Astrocyte (in vitro differentiated cells and primary cell): Measurements from ENCODE around the gene PHF13. TPM values are rescaled to one million over a fixed set of nuclear protein-coding genes. Genes with fewer than 3 reads are reported as not detected.
"Not testable (repeated sequence)": the region's sequence is repeated elsewhere in the genome, so short reads cannot be mapped to it uniquely, and the experiment has no call there.

Source experiments
- DNase-seq: peaks from one replicate; pipeline ENCODE4 v3.0.0-alpha.2; 2010; ENCODE audit warnings: low read depth
- FAIRE-seq: peaks from 2 replicates; lab custom pipeline; 2011; peaks lifted over from hg19 to GRCh38; lab: Jason Lieb, UNC
- H2AFZ ChIP-seq: 2 replicates; pipeline ENCODE4 v1.6.0; 2012; ENCODE audit warnings: low read depth, low read length, inconsistent platforms
- H3K27ac ChIP-seq: 2 replicates; pipeline ENCODE4 v1.5.1; 2011; ENCODE audit warnings: low read depth, low read length, inconsistent platforms
- H3K27me3 ChIP-seq: 2 replicates; pipeline ENCODE4 v1.6.0; 2011; ENCODE audit warnings: low read length, inconsistent platforms; ENCODE audit not compliant: insufficient read depth
- H3K36me3 ChIP-seq: 2 replicates; pipeline ENCODE4 v1.5.1; 2011; ENCODE audit warnings: low read length, inconsistent platforms; ENCODE audit not compliant: insufficient read depth
- H3K4me1 ChIP-seq: 2 replicates; pipeline ENCODE4 v1.5.1; 2011; ENCODE audit warnings: low read length, inconsistent platforms; ENCODE audit not compliant: insufficient read depth
- H3K4me2 ChIP-seq: 2 replicates; pipeline ENCODE4 v1.6.0; 2012; ENCODE audit warnings: low read length, inconsistent platforms
- H3K4me3 ChIP-seq: 2 replicates; pipeline ENCODE4 v1.5.1; 2011; ENCODE audit warnings: low read depth, mild to moderate bottlenecking, low read length, inconsistent platforms; ENCODE audit not compliant: insufficient read depth
- H3K79me2 ChIP-seq: 2 replicates; pipeline ENCODE4 v1.6.0; 2012; ENCODE audit warnings: mild to moderate bottlenecking, low read length, inconsistent platforms; ENCODE audit not compliant: insufficient read depth
- H3K9ac ChIP-seq: 2 replicates; pipeline ENCODE4 v1.6.0; 2012; ENCODE audit warnings: mild to moderate bottlenecking, low read length, inconsistent platforms
- H3K9me3 ChIP-seq: 2 replicates; pipeline ENCODE4 v1.5.1; 2012; ENCODE audit warnings: low read depth, mild to moderate bottlenecking, low read length, inconsistent platforms; ENCODE audit not compliant: insufficient read depth
- H4K20me1 ChIP-seq: 2 replicates; pipeline ENCODE4 v1.6.0; 2012; ENCODE audit warnings: low read length, inconsistent platforms; ENCODE audit not compliant: insufficient read depth
- H3K27ac Mint-ChIP-seq: one replicate; pipeline ENCODE4 v1.8.0; 2021; ENCODE audit warnings: mild to moderate bottlenecking, mixed read lengths; ENCODE audit not compliant: unreplicated experiment
- H3K27me3 Mint-ChIP-seq: one replicate; pipeline ENCODE4 v1.8.0; 2021; ENCODE audit warnings: low read depth, mixed read lengths; ENCODE audit not compliant: unreplicated experiment
- H3K36me3 Mint-ChIP-seq: one replicate; pipeline ENCODE4 v1.8.0; 2021; ENCODE audit warnings: low read depth, mixed read lengths; ENCODE audit not compliant: unreplicated experiment
- H3K4me1 Mint-ChIP-seq: one replicate; pipeline ENCODE4 v1.8.0; 2021; ENCODE audit warnings: low read depth, mixed read lengths; ENCODE audit not compliant: unreplicated experiment
- H3K4me3 Mint-ChIP-seq: one replicate; pipeline ENCODE4 v1.8.0; 2021; ENCODE audit warnings: mild to moderate bottlenecking, moderate library complexity, mixed read lengths; ENCODE audit not compliant: unreplicated experiment
- H3K9me3 Mint-ChIP-seq: one replicate; pipeline ENCODE4 v1.8.0; 2021; ENCODE audit warnings: mild to moderate bottlenecking, mixed read lengths; ENCODE audit not compliant: unreplicated experiment
- EZH2 ChIP-seq: IDR thresholded peaks from 2 replicates; pipeline ENCODE4 v1.6.1; 2012; ENCODE audit warnings: mild to moderate bottlenecking, low read length, inconsistent platforms; ENCODE audit not compliant: insufficient read depth
- total RNA-seq: library from RNA; stranded (reverse); gene quantifications from 2 replicates; pipeline ENCODE4 v1.2.1, GENCODE V29; 2021
- TF ChIP-seq, protein P1 (sequence below): IDR thresholded peaks from 2 replicates; pipeline ENCODE4 v1.5.1; 2011; ENCODE audit warnings: low read depth, mild to moderate bottlenecking, inconsistent platforms, low read length, moderate library complexity; ENCODE audit not compliant: insufficient read depth

PHF13 gene
- total RNA-seq, 1 donor from 2014 or later, result 23.7 TPM

DNA sequence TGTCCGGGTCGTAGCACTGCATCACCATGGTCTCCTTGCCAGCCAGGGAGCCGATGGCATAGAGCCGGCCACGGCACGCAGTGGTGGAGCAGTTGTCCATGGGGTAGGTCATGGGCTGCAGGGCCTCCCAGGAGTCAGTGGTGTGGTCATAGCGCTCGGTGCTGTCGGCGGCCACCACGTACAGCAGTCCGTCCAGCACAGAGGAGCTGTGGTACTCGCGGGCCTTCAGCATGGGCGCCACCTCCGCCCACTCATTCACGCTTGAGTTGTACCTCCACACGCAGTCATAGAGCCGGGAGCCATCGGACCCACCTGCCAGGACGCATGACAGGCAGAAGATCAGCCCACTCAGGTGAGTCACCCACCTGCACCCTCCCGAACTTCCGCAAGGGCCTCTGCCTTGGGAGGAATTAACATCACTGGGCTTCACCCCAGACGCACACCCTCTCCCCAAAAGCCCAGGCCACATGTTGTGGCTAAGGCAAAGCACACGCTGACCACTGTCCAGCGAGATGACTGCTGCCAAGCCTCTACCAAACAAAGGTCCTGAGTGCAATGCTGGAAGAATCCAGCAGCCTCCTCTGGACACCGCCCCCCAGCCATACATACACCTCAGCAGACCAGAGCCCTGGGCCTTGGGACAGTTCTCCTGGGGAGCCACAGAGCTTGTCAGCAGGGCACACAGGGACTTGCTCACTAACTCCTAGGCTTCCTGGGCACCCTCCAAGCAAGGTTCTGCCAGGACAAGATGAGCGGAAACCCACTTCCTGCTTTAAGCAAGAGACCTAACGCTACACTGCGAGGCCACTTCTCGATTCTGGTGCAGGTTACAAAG is 14.2 kb upstream of the PHF13 start:
- H3K4me1 Mint-ChIP-seq, result peaks cover 16% of the 10 kb centered on the region
- Histone ChIP-seq H3K4me2 (peak overlapping the region; percentile 94), H3K4me1 (peaks cover 30% of the 10 kb centered on the region), H4K20me1 (peaks cover 75% of the 10 kb centered on the region), H3K36me3 (peaks cover 23% of the 10 kb centered on the region), H3K4me3 (peak overlapping the region; percentile 48), H2AFZ (no peak overlapping the region), H3K79me2 (peaks cover 77% of the 10 kb centered on the region), H3K27ac (no peak overlapping the region), H3K27me3 (no peaks in the 10 kb centered on the region), H3K9me3 (no peaks in the 10 kb centered on the region), H3K9ac (peak overlapping the region; percentile 35)
- FAIRE-seq (no peak), DNase-seq (no peak)
- TF ChIP-seq, protein P1, sequence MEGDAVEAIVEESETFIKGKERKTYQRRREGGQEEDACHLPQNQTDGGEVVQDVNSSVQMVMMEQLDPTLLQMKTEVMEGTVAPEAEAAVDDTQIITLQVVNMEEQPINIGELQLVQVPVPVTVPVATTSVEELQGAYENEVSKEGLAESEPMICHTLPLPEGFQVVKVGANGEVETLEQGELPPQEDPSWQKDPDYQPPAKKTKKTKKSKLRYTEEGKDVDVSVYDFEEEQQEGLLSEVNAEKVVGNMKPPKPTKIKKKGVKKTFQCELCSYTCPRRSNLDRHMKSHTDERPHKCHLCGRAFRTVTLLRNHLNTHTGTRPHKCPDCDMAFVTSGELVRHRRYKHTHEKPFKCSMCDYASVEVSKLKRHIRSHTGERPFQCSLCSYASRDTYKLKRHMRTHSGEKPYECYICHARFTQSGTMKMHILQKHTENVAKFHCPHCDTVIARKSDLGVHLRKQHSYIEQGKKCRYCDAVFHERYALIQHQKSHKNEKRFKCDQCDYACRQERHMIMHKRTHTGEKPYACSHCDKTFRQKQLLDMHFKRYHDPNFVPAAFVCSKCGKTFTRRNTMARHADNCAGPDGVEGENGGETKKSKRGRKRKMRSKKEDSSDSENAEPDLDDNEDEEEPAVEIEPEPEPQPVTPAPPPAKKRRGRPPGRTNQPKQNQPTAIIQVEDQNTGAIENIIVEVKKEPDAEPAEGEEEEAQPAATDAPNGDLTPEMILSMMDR, result no peak
- TF ChIP-seq EZH2, result no peak
- H3K36me3 Mint-ChIP-seq, result peaks cover 17% of the 10 kb centered on the region
- H3K27me3 Mint-ChIP-seq, result no peaks in the 10 kb centered on the region
- no peaks in the 10 kb centered on the region for H3K9me3 Mint-ChIP-seq
- peak overlapping the region; percentile 71 for H3K4me3 Mint-ChIP-seq
- H3K27ac Mint-ChIP-seq, result peak overlapping the region; percentile 93

DNA sequence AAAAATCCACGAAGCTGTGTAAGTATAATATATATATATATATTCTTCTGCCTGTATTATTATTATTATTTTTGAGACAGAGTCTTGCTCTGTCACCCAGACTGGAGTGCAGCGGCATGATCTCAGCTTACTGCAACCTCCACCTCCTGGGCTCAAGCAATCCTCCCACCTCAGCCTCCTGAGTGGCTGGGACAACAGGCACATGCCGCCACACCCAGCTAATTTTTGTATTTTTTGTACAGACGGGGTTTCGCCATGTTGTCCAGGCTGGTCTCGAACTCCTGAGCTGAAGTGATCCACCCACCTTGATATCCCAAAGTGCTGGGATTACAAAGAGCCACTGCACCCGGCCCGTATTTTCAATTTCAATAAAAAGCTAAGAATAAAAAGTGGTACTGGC is 13.5 kb upstream of the PHF13 start:
- H3K79me2 ChIP-seq, result peaks cover 72% of the 10 kb centered on the region
- FAIRE-seq, H3K9me3 ChIP-seq, H2AFZ ChIP-seq, H3K27me3 ChIP-seq, H3K9me3 Mint-ChIP-seq, DNase-seq, H3K27me3 Mint-ChIP-seq: not testable (repeated sequence)
- H3K4me2 ChIP-seq, result peak overlapping the region; percentile 94
- peak overlapping the region; percentile 90 for H3K9ac ChIP-seq
- H3K27ac Mint-ChIP-seq, result peak overlapping the region; percentile 93
- peaks cover 36% of the 10 kb centered on the region for H3K4me1 ChIP-seq
- H3K36me3 Mint-ChIP-seq, result peaks cover 13% of the 10 kb centered on the region
- peak overlapping the region; percentile 98 for H3K4me3 Mint-ChIP-seq
- H3K4me3 ChIP-seq, result peak overlapping the region; percentile 77
- H3K27ac ChIP-seq, result peak overlapping the region; percentile 95
- H3K36me3 ChIP-seq, result peaks cover 18% of the 10 kb centered on the region
- H4K20me1 ChIP-seq, result peaks cover 68% of the 10 kb centered on the region
- peaks cover 17% of the 10 kb centered on the region for H3K4me1 Mint-ChIP-seq

DNA sequence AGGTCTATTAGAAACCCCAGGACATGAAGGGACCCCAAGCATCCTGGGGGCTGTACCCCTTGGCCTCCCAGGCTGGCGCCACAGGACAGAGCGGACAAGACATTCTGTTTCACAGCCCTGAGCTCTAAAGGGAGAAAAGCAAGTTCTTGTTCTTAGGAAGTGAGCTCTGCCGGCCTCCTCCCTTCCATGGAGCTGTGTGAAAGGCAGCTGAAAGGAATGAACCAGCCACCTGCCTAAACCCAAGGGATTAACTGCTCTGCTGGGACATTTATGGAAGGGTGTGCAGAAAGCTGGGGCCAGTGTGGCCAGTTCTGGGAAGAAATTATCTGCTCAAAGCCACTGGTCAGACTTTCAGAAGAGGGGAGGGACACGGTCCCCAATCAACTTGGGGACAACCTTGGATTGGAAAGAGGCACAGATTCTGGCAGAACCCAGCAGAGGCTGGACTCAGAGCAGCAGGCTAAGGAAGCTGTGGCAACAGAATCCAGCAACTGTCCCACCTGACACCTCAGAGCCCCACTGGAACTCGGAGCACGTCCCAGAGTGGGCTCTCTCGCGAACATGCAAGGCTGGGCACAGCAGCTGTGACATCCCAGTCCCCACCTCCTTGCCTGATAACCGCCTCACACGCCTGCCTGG is 13.0 kb upstream of the PHF13 start:
- no peak for TF ChIP-seq EZH2
- TF ChIP-seq, protein P1, result no peak
- no peaks in the 10 kb centered on the region for H3K9me3 Mint-ChIP-seq
- FAIRE-seq, result no peak
- Histone ChIP-seq H3K4me2 (peak overlapping the region; percentile 94), H3K27me3 (no peaks in the 10 kb centered on the region), H3K4me1 (peaks cover 39% of the 10 kb centered on the region), H2AFZ (no peak overlapping the region), H3K79me2 (peaks cover 67% of the 10 kb centered on the region), H3K9ac (peak overlapping the region; percentile 90), H3K9me3 (no peaks in the 10 kb centered on the region), H3K36me3 (peaks cover 13% of the 10 kb centered on the region), H4K20me1 (peaks cover 63% of the 10 kb centered on the region), H3K27ac (peak overlapping the region; percentile 95), H3K4me3 (peak overlapping the region; percentile 77)
- peaks cover 17% of the 10 kb centered on the region for H3K4me1 Mint-ChIP-seq
- peak overlapping the region; percentile 98 for H3K4me3 Mint-ChIP-seq
- H3K27ac Mint-ChIP-seq, result peak overlapping the region; percentile 93
- peaks cover 12% of the 10 kb centered on the region for H3K36me3 Mint-ChIP-seq
- DNase-seq, result no peak
- H3K27me3 Mint-ChIP-seq, result no peaks in the 10 kb centered on the region
